Activated effector memory CD4-positive, alpha-beta T cell treated with Interleukin-2 at 50 U/mL for 16 hours (primary cell): Measurements from ENCODE around the gene MYZAP.

Experiments used
- DNase-seq: peaks from one replicate; pipeline ENCODE4 v3.0.0-alpha.2; 2020

MYZAP gene

GRCh38 chr15:57631386-57632110 is 39.8 kb downstream of the MYZAP start:
- no peak for DNase-seq

- DNase-seq, result no peak
Observed at GRCh38 chr15:57634290-57634689, 42.6 kb downstream of the MYZAP start.

- no peak for DNase-seq
Observed at GRCh38 chr15:57635300-57635909, 43.7 kb downstream of the MYZAP start.

GRCh38 chr15:57637846-57638245 is 46.1 kb downstream of the MYZAP start:
- DNase-seq, result no peak

- no peak for DNase-seq
Observed at GRCh38 chr15:57639306-57639705, 47.6 kb downstream of the MYZAP start.

- no peak for DNase-seq
Observed at GRCh38 chr15:57640930-57641682, 49.4 kb downstream of the MYZAP start.

GRCh38 chr15:57643826-57644225 is 52.1 kb downstream of the MYZAP start:
- DNase-seq, result no peak

GRCh38 chr15:57646087-57646486 is 54.4 kb downstream of the MYZAP start:
- no peak for DNase-seq

GRCh38 chr15:57647071-57647790 is 55.5 kb downstream of the MYZAP start:
- no peak for DNase-seq

- DNase-seq, result no peak
Observed at GRCh38 chr15:57647791-57648130, 56.1 kb downstream of the MYZAP start.

- no peak for DNase-seq
Observed at GRCh38 chr15:57649138-57649537, 57.4 kb downstream of the MYZAP start.

GRCh38 chr15:57651445-57651844 is 59.7 kb downstream of the MYZAP start:
- DNase-seq, result no peak

- DNase-seq, result no peak
Observed at GRCh38 chr15:57652481-57652880, 60.8 kb downstream of the MYZAP start.

GRCh38 chr15:57654153-57654852 is 62.6 kb downstream of the MYZAP start:
- no peak for DNase-seq

- no peak for DNase-seq
Observed at GRCh38 chr15:57655053-57655452, 63.3 kb downstream of the MYZAP start.

GRCh38 chr15:57655809-57656208 is 64.1 kb downstream of the MYZAP start:
- no peak for DNase-seq

GRCh38 chr15:57656434-57656833 is 64.7 kb downstream of the MYZAP start:
- DNase-seq, result no peak

GRCh38 chr15:57657619-57658018 is 65.9 kb downstream of the MYZAP start:
- DNase-seq, result no peak

- no peak for DNase-seq
Observed at GRCh38 chr15:57662091-57662744, 70.5 kb downstream of the MYZAP start.

- no peak for DNase-seq
Observed at GRCh38 chr15:57662802-57663201, 71.1 kb downstream of the MYZAP start.

- DNase-seq, result no peak
Observed at GRCh38 chr15:57663262-57663661, 71.6 kb downstream of the MYZAP start.

- no peak for DNase-seq
Observed at GRCh38 chr15:57665194-57665593, 73.5 kb downstream of the MYZAP start.
